ENCODE data around the gene IKZF3.
A peak's percentile ranks its signal among the peaks of the same experiment; 100 is the strongest.
"Not testable (repeated sequence)": the region's sequence is repeated elsewhere in the genome, so short reads cannot be mapped to it uniquely, and the experiment has no call there.

Gene IKZF3

GRCh38 chr17:39781031-39781860 lies 82.9 kb downstream of the IKZF3 start:
- DNase-seq (ENCODE audit: low read depth), result no peak

GRCh38 chr17:39777534-39778365 lies 86.4 kb downstream of the IKZF3 start:
- DNase-seq (ENCODE audit: low read depth), result no peak

GRCh38 chr17:39776252-39776651 lies 87.9 kb downstream of the IKZF3 start:
- DNase-seq (ENCODE audit: low read depth), result no peak

- no peak for DNase-seq (ENCODE audit: low read depth)
Observed at GRCh38 chr17:39775031-39775430, 89.1 kb downstream of the IKZF3 start.

GRCh38 chr17:39774047-39774446 lies 90.1 kb downstream of the IKZF3 start:
- DNase-seq (ENCODE audit: low read depth), result no peak

GRCh38 chr17:39772987-39773934 lies 90.9 kb downstream of the IKZF3 start:
- no peak for DNase-seq (ENCODE audit: low read depth)

DNA sequence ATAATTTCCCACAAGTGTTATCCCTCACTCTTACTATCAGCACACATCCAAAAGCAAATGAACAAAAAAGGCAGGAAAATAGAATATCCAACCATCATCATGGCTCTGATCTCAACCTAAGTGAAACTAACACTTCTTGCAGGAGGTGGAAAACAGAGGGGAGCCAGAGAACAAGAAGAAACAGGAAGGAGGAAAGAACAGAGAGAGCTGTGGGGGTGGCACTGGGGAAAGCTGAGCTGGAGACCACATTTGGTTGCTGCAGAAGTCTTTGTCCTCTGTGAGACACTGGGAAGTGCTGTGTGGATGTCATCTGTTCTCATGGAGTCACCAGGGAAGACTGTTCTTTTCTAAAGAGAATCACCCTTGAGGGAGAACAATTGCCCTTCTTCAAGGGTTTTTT lies 91.7 kb downstream of the IKZF3 start:
- no peak for DNase-seq (ENCODE audit: low read depth)

GRCh38 chr17:39769974-39770587 lies 94.0 kb downstream of the IKZF3 start:
- DNase-seq (ENCODE audit: low read depth), result peak; percentile 34

DNA sequence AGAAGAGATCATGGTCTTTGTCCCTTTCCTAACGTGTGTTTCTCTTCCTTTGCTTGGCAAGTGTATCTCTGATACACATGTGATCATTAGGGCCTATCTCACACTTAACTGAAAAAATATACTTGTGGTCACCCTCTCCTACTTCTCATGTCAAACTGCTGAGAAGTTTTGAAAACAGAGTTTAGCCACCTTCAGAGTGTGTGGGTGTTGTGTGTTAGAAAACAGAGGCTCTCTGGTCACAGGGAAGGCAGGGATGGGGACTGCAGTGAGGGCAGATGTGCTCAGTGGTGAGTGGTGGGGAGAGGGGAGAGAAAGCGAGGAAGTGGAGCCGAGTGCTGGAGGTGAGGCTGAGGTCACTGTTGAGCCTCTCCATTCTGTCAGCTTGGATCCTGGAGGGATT lies 97.0 kb downstream of the IKZF3 start:
- DNase-seq (ENCODE audit: low read depth), result no peak

- DNase-seq (ENCODE audit: low read depth), result no peak
Observed at GRCh38 chr17:39765766-39766165, 98.3 kb downstream of the IKZF3 start.

DNA sequence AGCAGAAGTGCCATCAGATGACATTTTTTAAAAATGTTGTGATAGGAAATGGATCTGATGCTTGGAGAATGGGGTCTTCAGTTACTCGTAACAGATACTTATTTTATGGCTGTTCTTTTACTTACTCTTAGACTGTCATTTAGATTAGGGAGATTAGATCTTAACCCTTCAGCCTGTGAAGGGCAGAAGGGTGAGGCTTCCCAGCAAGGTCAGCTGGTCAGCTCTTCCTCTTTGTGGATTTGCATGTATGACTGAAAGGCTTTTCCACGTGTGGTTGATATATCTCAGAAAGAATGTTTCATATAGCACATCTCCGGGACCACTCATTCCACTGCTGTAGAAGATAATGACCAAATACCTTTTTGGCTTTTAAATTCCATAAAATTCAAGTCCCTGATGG lies 98.9 kb downstream of the IKZF3 start:
- no peak for DNase-seq (ENCODE audit: low read depth)

GRCh38 chr17:39764171-39764570 lies 99.9 kb downstream of the IKZF3 start:
- not testable (repeated sequence) for DNase-seq (ENCODE audit: low read depth)

- peak; percentile 63 for DNase-seq (ENCODE audit: low read depth)
Observed at GRCh38 chr17:39763051-39763820, 100.9 kb downstream of the IKZF3 start.

DNA sequence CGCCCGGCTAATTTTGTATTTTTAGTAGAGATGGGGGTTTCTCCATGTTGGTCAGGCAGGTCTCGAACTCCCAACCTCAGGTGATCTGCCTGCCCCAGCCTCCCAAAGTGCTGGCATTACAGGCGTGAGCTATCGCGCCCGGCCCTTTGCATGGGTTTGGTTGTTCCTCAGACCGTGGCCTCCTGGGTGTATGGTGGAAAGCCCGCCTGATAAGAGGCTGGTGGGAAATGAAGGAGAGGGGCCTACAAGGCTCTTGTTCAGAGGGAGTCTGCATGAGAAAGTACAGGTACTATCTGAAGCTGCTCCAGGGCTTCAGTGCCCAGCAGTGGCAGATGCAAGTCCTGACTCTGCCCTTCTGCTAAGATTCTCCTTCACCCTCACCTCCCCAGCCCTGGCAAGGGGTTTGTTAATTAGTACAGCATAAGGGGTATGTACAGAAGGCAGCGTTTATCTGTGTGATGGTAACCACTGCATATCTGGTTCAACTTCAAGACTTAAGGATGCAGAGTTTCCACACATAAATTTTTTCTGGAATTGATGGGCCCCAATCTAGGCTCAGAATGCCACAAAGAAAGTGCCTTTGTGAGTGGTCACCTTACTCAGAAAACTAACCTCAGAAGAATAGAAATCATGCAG lies 102.1 kb downstream of the IKZF3 start:
- no peak for DNase-seq (ENCODE audit: low read depth)

DNA sequence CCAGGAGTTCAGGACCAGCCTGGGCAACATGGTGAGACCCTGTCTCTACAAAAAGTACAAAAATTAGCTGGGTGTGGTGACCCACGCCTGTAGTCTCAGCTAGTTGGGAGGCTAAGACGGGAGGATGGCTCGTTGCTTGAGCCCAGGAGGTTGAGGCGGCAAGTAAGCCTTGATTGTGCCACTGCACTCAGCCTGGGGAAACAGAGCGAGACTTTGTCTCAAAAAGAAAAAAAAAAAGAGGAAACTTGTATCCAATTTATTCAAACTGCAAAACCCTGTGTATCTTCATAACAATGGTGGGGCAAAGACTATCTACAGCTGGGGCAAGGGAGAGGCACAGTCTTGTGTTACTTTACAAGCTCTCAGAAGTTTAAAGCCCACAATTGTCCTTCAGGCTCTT lies 104.9 kb downstream of the IKZF3 start:
- no peak for DNase-seq (ENCODE audit: low read depth)

DNA sequence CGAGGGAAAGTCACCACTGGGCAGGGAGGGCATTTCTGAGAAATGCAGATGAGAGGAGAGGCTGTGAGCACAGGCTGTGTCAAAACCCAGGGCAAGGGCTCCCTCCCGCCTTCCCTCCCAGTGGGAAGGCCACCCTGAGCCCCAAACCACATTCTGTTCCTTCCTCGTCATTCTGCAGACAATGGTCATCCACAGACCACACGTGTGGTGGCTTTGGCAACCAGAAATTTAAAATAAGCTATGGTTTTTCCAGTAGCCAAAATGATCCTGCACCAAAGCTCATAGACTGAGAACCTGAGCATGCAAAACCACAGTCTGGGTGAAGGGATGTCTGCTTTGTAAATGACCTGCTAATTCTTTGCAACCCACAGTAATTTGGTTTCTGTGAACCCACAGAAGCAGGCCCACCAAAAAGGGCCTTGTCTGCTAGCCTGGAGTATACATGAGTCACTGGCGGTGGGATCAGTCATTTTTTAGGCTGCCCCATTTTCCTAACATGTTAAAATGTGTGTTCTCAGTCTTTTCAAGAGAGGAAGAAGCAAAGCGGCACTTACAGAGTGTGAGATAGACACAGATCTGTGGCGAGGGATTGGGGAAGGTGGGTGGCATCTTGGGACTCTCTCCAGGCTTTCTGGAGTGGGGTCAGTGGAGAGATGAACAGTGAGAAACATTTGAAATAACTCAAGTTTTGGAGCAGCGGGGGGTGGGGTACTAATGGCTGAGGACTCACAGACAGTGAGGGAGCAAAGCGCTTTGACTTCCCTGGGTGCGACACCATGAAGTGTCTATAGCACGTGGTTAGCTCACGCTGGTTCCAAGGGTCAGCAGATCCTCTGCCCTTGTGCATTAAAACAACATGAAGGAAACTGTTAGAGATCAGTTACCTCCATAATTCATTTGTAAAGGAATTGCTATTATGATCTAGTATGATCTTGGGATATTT lies 105.9 kb downstream of the IKZF3 start:
- peak; percentile 9 for DNase-seq (ENCODE audit: low read depth)

DNA sequence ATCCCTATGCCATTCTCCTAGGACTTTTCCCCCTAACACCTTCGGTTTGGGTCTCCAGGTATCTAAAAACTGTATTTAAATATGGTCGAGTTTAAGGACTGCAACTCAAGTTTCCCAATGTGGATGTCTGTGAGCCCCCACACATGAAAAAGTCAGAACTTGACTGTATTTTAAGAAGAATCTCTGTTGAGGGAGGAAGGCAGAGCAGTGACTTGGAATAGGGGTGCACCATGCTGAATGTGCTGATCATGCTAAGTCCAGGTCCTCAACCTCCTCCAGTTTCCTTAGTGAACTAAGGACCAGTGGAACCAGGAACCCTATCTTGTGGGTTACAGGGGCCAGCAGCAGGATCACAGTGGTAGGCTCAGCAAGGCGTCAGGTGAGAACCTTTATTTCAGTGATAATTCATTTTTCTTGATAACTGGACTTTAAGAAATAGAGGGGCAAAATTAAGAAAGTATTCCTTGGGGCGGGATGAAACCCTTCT lies 106.9 kb downstream of the IKZF3 start:
- DNase-seq (ENCODE audit: low read depth), result no peak

DNA sequence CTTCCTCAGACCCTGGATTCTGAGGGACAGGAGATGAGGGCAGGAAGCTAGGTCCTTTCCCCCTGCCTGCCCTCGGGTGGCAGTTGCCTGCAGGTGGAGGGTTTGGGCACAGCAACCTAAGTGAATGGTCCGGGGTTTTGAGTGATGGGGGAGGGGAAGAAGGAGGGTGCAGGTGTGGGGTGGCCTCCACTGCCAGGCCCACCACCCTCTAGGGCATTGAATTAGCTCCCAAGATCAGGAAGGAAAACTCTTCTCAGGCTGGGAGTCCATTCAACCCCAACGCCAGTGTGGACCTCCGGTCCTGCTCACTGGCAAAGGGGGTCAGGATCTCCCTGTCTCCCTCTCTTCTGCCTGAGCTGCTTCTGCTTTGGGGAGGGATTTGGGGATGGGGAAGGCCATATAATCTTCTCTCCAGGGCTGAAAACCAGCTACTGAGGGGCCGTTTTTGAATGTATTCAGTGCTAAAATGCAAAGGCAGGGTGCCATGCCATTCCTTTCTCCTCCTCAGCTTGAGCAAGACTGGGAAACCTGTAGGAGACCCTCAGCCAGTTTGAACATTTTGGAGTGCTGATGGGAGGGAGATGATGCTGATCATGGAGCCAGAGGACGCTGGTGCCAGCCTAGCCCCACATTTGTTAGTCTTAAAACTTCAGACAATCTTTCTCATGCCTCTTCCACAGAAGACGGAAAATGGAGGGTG lies 107.6 kb downstream of the IKZF3 start:
- no peak for DNase-seq (ENCODE audit: low read depth)
